ENCODE data around the gene ANKRD34B.
A peak's percentile ranks its signal among the peaks of the same experiment; 100 is the strongest.

Gene ANKRD34B

DNA sequence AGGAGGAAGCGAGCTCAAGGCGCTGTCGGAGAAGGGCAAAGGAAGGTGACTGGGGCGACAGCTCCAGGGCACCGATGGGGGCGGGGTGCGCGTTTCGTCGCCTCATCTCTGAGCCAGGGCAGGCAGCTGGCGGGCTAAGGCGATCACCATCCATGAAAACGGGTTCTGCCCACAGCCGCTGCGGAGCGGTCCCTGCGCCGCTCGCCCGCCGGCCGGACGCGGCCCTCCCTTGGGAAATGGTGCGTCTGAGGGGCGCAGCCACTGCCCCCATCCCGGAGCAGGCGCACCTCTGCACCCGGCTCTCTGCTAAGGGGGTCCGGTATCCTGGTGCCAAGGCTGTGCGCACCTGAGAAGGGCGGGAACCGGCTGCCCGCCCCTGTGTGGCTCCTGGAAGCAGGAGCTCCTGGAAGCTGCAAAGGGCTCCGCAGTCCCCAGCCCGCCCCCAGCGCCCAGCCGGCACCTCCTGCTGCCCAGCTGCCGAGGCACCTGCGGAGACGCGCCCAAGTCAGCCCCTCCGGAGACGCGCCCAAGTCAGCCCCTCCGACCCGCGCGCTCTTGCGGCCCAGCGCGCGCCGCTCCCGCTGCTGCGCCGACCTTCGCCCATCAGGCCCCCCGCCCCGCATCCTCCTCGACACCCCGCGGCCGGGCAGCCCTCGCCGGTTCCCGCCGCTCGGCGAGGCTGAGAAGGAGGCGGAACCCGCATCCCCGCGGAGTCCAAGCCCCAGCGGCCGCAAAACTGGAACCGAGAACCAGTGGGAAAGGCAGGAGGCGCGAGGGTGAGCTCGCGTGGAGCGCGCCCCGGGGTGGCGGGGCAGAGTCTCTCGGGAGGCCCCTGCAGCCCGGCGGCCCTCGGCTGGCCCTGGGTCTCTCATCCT is 757 bp downstream of the ANKRD34B start:
- peak; percentile 53 for DNase-seq (ENCODE audit: low spot score)

GRCh38 chr5:80568251-80568650 is 1.8 kb downstream of the ANKRD34B start:
- no peak for DNase-seq (ENCODE audit: low spot score)

- DNase-seq (ENCODE audit: low spot score) = no peak
These were observed 3.3 kb downstream of the ANKRD34B start for GRCh38 chr5:80566711-80567259.

DNA sequence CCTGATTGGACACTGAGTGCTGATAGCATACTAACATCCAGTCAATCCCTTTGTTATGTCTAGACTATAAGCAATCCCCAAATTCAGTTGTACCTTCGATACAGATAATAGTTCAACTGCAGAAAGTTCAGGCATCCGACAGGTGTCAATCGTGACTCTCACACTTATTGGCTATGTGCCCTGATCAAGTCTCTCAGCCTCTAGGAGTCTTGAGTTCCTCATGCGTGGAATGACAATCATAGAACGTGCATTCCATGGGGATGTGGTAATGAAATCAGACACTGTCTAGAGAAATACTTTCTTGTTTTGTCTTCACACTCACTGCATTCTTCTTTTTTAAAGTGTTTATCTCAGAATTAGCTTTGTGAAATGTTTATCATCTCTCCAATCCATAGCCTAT is 4.8 kb downstream of the ANKRD34B start:
- no peak for DNase-seq (ENCODE audit: low spot score)

DNA sequence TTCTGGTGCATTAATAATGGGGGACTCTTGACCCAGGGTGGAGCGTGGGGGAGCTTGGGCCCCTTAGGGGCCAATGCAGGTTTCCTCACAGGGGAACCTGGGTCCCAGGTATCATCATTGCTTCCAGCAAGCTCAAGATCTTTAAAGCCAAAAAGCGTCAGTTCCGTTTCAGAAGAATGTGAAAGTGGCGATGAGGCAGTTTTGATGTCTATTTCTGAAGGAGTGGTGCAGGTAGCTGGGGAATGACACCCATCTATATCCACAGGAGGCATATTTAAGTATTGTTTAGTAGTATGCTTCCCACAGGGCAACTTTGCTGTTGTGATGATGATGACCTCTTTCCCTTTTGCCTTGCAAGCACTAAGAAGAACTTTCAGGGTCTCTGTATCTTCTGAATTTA is 10.8 kb downstream of the ANKRD34B start:
- DNase-seq (ENCODE audit: low spot score) = no peak

DNA sequence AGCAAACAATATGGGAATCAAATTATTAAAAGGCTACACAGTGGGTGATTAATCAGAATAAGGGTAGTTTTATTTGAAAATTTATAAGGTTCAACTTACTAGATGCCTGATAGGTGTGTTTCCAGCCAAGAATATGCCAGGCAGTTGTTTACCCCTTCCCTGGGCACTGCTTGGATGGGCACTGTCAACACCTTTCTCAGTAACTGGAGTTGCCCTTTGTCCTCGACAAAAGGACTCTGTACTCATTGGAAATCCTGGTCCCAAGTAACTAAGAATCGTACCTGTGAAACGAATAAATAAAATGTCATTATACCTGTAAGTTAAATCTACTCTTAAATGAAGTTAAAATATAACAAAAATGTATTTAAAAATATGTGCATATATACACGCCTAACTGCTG is 15.0 kb downstream of the ANKRD34B start:
- no peak for DNase-seq (ENCODE audit: low spot score)

DNA sequence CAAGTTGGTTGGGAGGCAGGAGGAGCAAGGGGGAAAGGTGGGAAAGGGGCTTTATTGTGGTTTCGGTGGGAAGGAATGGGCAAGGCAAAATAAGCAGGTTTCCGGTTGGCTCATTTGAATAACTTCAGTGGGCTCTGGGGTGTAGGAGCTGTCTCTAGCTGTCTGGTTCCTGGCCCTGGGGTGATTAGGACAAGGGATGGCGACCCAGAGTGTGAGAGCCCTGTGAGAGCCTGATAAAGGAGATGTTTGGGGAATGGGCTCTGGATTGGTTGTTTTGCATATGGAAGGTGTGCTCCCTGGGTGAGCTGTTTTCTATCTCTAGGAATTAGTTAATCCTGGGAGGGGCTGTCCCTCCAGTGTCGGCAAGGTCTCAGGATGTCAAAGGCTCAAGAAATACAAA is 15.4 kb downstream of the ANKRD34B start:
- DNase-seq (ENCODE audit: low spot score) = peak; percentile 46

GRCh38 chr5:80541392-80541791 is 28.7 kb downstream of the ANKRD34B start:
- no peak for DNase-seq (ENCODE audit: low spot score)

GRCh38 chr5:80540691-80541090 is 29.4 kb downstream of the ANKRD34B start:
- DNase-seq (ENCODE audit: low spot score) = no peak

- no peak for DNase-seq (ENCODE audit: low spot score)
These were observed 53.3 kb downstream of the ANKRD34B start for GRCh38 chr5:80516826-80517225.

GRCh38 chr5:80509362-80509761 is 60.7 kb downstream of the ANKRD34B start:
- no peak for DNase-seq (ENCODE audit: low spot score)

GRCh38 chr5:80508844-80509243 is 61.2 kb downstream of the ANKRD34B start:
- DNase-seq (ENCODE audit: low spot score) = no peak

DNA sequence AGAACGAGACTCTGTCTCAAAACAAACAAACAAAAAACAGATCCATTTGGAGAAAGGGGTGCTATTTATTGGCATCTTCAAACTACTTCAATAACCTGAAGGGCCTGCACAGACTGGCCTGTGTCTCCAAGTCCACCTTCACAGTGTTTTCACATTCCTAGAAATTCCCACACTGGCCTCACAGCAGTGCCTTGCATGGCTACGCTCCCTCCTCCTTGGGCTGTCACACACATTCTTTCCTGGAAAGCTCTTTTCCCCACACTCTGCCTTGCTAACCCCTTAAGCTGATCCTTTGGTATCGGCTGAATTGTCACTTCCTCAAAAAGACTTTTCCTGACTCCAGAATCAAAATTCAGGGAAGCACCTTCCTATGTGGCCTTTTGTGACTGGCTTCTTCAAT is 62.4 kb downstream of the ANKRD34B start:
- DNase-seq (ENCODE audit: low spot score) = peak; percentile 8

Measured in iPS-NIHi11 (cell line).